DLD1 (cell line): ENCODE data around the gene DNM3.

Source experiments
- in situ Hi-C: cut with HindIII; loops from 2 replicates; pipeline ENCODE4 v1.10.0; 2017; ENCODE audit warnings: low sequenced_read_pairs

Gene DNM3

DNA sequence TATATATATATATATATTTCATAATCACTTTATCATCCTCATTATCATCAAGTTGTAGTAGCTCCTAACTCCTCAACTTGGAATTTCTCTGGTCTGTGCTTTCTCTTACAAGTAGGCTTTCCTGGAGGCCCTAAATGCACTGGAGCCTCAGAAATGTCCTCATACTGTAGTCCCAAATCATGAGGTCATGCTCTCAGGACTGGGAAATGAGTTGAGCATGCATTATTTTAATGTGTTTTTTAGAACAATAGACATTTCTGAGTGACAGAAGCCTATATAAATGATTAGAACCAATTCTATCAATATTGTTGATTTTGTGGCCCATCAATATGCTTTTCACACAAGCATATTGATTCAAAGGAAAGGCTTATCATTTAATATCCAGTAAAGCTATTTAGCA, 536.3 kb downstream of the DNM3 start:
- in situ Hi-C loops = no loop called here

DNA sequence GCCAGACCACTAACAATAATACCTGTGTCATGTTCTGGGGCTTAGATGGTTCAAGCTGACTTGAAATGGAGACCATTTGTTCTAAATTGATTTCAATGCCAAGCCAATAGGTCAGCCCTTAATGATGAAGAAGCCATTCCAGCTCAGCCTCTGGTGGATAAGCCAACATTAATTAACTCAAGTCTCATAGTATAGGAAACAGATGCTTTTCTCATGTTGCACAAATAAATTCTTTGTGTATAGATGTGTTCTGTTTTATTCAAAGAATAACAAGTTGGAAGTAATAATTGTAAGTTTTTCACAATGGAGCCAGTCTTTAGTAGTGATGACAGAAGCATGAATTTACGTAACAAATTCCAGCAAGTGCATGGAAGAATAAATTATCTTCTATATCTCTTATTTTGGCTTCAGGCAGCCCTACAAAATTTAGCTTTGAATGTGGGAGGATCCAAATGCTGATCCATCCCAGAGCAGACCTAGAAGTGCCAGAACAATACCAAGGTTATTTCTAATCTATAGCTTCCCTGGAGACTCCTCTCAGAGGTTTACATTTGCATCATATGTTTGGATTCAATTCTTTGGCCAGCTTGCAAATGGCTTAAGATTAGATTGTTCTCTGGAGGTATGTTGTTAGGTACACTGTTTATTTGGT, 536.9 kb downstream of the DNM3 start:
- in situ Hi-C loops = no loop called here

DNA sequence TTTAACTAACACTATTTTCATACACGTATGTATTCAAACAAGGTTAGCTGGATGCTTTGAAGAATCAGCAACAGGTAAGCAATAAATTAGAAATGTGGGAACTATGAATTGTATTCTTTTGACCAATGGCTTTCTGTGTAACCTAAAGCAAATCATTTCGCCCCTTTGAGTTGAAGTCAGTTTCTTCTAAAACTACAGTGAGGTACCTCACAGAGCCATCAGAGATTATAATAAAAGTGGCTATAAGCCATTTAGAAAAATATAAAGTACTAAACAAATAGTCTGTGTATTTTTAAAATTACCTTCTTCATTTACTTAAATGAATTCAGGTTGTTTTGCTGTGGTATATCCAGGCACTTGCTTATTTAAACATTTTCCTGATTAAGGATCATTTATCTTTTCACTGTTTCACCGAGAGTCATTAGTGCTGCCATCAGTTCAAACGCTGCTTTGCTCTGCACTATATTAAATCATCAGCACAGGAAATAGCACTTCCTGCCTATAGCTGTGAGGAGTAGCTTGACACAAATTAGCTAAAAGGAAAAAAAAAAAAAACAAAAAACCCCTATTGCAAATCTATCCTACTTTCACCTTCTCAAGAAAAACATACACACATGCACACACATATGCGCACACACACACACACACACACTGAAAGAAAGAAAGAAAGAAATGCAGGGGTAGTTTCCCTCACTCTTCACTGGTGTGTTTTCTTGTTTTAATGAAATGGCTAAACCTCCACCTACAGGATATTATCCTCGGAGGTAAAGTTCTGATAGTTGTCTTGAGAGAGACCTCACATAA, 539.3 kb downstream of the DNM3 start:
- in situ Hi-C loops = no loop called here

DNA sequence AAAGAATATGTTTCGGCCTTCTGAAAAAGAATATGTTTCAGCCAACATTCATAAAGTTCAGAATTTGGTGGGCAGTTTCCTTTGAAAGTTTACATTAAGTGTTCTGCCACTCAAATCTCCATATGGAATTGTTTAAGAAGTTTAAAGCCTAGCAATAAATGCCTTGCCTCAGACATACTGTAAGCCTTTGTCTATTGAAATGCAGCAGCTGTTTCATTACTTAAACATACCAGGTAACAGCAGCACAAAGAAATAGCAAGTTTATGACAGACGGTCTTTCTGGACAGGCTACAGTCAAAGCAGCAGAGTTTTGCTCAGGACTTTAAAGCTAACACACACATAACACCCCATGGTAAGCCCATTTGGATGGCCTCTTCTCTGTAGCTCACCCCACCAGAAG, 540.6 kb downstream of the DNM3 start:
- in situ Hi-C loops = no loop called here

DNA sequence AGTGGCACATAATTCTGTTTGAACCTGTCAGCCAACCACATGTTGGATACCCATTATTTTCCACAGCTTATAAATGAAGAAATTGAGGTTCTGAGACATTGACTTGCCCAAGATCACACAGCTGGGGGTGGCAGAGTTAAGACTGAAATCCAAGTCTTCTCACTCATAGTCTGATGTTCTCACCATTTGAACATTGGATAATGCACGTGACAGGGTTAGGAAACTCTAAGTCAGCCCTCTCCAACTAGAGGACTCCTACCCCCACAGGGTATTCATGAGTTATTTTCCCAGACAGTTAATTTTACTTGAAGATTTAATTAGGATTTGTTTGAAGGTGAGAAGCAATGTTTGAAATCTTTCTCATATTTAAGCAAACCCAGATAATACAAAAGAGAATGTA, 541.1 kb downstream of the DNM3 start:
- in situ Hi-C loops = no loop called here

DNA sequence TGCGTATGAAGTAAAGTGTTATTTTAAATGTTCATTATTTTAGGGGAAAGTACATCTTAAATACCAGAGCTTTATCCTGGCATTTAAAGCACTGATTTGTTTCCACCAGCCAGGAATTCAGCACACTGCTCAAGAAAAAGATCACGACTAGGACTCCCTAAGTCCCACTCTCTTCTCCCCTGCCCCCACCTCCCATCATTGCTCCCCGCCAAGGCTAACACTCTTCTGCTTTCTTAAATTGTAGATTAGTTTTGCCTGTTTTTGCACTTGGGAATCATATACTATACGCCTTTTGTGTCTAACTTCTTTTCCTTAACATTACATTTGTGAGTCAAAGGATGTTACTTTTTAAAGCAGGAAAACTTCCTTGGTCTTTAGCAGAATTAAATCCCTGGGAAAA, 541.7 kb downstream of the DNM3 start:
- in situ Hi-C loops = no loop called here

DNA sequence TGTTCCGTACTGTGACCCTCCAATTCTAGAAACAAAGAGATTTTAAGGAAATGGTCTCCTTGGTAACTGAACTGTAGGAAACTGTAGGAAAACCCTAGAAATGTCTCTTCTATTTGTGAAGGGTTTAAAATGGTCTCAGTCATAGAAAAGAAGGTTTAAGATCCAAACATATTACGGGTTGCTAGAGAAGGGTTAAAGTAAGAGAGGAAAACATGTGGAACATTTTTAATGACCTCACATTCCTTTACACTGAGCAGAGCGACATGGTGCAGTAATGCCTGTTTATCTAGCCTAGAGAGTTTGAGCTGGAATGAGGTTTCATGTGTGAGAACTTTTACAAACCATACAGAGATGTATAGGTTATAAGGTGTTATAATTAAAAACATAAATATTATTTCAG, 542.2 kb downstream of the DNM3 start:
- in situ Hi-C loops = no loop called here

DNA sequence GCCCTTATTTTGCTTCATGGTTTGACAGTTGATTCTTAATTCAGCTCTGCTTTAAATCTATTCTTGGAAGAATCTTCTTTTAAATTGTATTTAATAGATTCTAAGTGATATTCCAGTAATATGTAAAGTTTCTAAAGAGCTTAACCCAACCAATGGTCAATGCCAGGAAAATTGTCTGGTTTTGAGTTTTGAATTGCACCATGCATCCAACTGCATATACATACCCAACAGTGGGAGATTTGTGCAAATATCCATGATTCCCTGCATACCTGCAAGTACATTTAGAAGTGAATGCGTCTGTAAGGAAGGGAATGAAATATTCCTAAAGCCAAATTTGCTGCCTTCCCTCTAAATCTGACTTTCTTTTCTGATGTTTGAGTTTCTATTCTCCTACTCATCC, 543.4 kb downstream of the DNM3 start:
- in situ Hi-C loops = no loop called here

DNA sequence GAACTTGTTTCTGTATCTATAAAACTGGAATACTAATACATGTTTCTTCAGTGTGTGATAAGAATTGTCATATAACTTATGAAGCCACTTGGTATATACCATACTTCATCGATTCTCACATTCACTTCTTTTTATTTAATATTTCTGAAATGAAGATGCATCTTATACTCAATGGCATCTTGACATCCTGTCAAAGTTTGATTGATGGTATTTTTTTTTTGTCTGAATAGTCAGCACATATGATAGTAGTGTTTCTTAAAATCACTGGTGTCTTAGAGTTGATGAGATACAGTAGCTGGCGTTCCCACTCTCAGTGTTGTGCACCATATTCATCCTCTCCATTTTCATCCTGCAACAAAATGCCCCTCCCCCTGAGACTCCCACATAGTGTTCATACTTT, 544.7 kb downstream of the DNM3 start:
- in situ Hi-C loops = no loop called here

DNA sequence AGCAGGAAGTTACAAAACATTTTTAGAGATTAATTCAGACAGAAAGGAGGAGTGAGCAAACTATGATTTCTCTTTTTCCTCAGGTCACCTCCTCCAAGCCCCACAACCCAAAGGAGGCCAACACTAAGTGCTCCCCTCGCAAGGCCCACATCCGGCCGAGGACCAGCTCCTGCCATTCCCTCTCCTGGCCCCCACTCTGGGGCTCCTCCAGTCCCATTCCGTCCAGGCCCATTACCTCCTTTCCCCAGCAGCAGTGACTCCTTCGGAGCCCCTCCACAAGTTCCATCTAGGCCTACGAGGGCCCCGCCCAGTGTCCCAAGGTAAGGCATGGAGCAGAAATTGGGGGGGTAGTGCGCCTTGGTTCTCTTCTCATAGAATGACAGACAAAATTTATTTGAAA, 547.2 kb downstream of the DNM3 start:
- in situ Hi-C loops = no loop called here

DNA sequence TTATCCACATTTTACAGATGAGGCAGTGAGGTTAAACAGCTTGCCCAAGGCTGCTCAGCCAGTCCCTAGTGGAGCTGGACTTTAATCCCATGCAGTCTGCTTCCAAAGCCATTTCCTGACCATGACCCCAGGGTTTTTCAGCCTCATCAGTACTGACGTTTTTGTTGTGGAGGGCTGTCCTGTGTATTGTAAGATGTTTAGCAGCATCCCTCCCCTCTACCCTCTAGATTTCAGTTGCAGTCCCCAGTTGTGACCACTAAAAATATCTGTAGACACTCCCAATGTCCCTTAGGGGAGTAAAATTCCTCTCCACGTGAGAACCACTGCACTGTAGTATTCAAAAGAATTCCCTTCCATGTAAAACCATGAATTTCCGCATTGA, 549.0 kb downstream of the DNM3 start:
- in situ Hi-C loops = no loop called here

DNA sequence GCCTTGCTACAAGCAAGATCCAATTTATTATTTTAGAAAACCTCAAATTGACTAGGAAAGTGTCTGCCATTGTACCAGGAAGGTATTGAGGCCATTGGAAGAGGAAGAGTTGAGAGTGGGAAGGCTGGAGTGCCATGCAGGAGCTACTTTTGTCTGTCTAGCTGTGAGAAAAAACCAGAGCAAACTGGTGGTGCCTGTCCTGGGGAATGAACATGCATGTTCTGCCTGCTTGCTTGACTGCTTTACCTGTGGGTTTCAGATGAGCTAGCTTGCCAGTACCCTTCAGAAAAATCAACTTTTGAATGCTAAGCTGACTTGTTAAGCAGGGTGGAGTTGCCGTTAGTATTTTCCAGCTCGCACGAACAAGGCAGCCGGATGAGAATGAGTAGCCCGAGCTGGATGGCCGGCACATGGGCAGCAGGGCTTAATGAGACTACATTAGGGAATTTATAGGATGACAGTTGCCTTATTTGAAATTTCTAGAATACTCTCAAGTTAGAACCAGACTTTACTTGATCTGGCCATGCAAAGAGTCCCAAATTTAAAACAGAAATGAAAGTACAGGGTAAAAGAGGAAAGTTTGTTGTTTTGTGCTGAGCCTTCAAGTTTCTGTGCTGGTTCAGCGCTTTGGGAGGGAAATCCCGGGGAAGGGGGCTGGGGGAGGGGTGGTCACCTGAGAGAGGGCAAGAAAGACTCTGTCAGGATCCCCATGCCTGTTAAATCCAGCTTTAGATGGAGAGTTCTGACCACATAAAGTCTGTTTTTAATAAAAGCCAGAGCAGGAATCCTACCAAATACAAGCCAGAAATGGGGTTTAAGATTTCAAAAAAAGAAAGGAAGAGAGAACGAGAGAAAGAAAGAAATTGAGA, 549.6 kb downstream of the DNM3 start:
- in situ Hi-C loops = no loop called here

DNA sequence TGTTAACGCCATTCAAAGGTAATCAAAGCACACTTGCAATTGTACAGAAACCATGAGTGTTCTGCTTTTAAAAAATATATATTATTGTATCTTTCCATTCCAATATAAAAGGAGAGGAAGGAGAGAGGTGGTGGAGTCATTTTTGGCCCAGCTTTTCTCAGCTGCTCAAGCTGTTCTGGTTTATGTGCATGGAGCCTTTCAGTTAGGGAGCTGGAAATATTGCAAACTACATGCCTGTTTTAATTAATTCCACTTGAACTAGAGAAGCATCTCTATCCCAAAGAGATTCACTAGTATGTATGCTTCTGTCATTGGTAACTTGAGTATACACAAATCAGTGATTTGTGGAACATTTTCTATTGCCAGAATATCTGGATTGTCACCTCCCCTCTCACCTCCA, 550.7 kb downstream of the DNM3 start:
- in situ Hi-C loops = no loop called here

DNA sequence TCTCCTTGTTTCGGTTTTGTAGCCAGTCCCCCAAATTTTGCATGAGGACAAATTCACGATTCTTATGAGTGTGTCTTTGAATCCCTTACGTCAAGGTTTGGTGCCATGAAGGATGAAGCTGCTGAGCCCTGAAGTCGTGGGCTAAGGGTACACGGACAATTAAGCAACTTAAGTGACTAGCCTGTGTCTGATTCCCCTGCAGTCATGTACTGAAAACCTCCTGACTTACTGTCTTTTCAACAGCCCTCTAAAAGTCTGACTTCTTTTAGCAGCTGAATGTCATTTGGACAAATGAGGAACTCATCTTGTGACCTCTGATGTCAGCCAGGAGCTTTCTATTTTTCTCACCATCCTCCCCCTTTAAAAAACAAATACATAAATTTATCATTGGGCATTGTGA, 552.1 kb downstream of the DNM3 start:
- in situ Hi-C loops = no loop called here

DNA sequence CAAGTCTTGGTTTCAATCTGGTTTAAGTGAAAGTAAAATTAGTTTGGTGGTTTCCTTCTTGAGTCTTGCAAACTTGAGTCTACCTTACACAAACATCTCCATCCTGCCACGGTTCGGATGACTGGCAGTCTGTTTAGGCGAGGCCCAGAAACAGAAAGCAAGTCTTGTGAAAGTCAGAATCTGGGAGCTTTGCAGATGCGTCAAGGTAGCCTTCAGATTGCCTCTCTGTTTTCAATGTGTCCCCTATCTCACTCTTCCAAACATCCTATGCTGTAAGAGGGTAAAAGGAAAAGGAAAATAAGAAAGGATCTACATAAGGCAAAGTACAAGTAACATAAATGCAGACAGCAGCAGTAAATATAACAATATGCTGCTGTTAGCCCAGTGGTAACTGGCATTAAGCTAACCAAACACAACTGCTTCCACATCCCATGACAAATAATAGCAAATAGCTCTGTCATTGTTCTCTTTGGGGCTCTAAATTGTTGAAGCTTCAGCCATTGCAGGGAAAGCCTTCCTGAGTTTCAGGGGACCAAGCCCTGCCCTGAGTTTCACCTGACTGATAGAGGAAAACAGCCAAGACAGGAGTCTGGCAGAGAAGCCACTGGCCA, 552.9 kb downstream of the DNM3 start:
- in situ Hi-C loops = no loop called here

DNA sequence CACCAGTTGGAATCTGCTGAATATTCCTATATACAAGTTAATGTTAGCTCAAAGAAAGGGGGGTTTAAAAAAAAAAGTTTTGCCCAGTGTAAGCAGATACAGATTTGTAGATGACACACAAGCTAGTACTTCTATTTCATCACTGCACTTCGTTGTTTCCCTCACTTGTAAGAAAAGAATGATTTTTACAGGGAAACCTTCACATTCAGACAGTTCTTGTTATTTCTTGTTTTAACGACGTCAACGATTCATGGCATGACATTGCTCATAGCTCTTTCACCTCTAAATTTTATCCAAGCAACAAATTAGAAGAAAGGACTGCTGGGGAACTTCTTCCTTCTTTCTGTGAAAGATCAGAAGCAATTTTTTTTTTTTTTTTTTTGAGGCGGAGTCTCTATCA, 553.5 kb downstream of the DNM3 start:
- in situ Hi-C loops = no loop called here

DNA sequence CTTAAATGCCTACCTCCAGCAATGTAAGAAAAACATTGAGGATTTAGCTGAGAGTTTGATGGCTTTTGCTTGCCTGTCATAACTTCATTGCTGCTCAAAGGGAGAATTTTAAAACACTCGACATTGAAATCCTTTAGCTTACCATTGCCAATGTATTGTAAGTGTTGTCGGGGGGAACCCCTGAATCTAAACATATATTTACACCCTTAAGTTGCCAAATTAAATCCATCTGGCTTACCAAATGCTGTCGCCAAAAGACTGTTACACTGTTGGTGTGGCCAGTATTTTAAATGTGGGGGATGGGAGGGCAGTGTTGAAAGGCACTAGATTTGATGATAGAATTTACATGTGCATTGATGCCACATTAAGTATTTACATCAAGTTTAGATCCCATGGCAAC, 554.3 kb downstream of the DNM3 start:
- in situ Hi-C loops = no loop called here

DNA sequence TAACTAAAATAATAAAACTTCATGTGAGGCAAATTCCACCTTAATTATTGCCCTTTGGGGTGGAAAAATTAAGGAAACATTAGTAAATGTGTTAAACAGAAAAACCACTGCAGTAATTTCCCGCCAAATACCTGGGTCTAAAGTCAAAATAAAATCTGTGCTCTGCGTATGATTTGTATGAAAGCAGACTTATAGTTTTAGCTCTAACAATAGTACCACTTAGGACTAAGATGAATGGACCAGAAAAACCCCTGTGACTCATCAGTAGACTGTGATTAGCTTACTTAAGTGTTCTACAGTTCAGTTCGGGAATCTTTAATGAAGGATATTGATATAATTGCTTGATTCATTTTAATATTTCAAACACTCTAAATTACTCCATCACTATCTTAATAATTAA, 555.9 kb downstream of the DNM3 start:
- in situ Hi-C loops = no loop called here

DNA sequence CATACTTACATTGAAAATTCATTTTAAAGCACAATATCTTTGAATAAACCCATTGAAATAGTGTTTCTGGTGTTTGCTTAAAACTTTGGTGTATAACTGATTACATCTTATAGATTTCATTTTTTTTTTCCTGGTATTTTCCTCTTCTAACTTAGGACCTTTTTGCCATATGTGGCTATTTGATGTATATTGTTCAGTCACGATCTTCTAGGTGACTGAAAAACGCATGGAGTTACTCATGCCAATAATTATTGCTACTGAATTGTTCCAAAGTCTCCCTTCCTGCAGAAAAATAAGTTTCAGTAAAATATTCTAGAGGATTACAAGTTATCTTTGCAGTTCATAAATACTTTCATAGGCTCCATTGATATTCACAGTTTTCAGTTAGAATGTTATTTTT, 556.3 kb downstream of the DNM3 start:
- in situ Hi-C loops = no loop called here

DNA sequence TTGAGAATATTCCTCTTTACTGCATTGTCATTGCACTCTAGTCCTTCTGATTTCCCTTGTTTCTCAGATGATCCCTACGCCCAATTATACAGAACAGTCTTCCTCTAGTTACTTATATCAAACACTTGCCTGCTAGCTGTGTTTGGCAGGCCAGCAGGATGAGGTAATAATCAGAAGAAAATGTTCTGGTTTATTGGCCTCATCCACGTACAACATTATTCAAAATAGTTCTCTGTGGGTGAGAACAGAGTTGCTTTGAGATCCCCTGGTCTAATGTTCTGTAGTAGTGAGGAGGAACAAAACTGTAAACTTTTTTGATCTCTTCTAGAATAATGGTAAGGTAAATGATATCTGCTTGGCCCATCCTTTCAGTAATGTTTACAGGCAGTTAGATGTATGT, 556.9 kb downstream of the DNM3 start:
- in situ Hi-C loops = no loop called here

DNA sequence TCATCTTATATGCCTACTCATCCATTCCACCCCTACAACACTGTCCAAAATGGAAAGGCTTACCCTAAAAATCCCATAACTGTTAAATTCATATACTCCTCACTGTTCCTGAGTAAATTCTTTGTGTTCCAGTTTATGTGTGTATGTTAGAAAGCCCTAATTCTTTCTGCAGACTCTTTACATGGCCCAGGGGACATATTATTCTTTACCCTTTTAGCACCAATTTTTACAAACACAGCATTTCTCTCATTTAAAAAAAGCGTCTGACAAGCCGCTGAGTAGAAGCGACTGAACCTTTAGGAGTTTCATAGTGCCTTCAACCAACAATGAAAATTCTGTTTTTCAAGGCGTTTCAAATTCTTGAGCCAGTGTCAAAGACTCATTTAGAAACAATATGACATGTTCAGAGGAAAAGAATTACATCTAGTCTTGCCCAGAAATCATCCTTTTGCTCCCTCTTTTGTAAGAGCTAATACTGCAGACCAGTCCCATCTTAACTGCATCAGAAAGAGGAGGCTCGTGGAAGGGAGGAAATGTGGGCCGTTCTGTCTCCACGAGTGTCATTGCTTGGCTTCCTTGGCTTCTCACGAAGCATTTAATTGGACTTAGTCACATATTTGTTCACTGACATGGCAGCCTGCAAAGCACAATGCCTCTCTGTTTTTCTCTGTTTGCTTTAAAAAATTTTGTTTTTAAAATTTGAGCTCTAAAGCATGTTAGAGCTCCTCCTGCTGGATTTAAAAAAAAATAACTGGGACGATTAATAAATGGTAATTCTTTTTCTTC, 557.9 kb downstream of the DNM3 start:
- in situ Hi-C loops = no loop called here
